ENCODE measurements around the gene STARD5.

DNA sequence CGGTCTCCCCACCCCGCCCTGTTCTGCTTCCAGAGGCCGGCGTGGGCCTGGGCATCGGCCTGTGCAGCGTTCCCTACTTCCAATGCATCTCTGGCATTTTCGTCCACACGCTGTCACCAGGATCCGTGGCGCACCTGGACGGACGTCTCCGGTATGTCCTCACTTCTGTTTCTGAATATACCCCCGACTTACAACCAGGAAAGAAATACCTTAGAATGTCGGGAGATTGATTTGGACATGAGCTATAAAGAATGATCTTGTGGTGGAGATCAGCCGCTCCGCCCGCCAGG lies 41.4 kb downstream of the STARD5 start:
- TF ChIP-seq CTCF (IDR thresholded peaks at IDR 0.05) (no peak), EZH2 (IDR thresholded peaks at IDR 0.05) (no peak)
